ENCODE results near the gene NRXN2.

DNA sequence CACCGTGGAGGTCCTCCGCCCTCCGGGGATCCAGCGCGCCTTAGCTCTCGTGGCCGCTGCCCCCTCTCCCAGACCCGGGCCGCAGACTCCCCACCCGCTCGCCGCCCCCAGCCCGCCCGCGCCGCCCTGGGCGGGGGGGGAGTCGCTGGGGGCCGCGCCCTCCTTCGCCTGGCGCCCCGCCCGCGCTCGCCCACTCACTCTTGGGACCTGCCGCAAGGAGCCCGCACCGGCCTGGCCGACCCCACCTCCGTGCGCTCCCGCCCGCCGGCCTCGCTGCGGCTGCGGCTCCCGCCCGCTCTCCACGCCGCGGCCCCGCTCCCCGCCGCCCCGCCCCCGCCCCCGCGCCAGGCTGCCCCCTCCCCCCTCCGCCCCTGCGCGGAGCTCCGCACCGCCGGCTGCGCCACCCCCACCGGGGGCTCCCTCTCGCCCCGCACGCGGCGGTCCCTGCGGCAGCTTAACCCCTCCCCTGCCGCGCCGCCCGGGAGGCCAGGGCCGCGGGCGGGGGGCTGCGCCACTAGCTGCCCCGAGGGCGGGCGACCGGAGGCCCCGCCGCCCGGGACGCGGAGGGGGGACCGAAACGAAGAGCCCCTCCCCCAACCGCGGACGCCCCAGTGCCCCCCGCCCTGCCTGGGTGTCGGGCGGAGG is 21.7 kb upstream of the NRXN2 start:
- TF ChIP-seq, protein P1, sequence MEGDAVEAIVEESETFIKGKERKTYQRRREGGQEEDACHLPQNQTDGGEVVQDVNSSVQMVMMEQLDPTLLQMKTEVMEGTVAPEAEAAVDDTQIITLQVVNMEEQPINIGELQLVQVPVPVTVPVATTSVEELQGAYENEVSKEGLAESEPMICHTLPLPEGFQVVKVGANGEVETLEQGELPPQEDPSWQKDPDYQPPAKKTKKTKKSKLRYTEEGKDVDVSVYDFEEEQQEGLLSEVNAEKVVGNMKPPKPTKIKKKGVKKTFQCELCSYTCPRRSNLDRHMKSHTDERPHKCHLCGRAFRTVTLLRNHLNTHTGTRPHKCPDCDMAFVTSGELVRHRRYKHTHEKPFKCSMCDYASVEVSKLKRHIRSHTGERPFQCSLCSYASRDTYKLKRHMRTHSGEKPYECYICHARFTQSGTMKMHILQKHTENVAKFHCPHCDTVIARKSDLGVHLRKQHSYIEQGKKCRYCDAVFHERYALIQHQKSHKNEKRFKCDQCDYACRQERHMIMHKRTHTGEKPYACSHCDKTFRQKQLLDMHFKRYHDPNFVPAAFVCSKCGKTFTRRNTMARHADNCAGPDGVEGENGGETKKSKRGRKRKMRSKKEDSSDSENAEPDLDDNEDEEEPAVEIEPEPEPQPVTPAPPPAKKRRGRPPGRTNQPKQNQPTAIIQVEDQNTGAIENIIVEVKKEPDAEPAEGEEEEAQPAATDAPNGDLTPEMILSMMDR (conservative IDR thresholded peaks at IDR 0.05; ENCODE audit: low read length), result no peak
- no peak for TF ChIP-seq EZH2phosphoT487 (IDR thresholded peaks at IDR 0.05; ENCODE audit: borderline replicate concordance)

Measured in Loucy (cell line).